ENCODE measurements around the gene LATS1. TPM values are rescaled to one million over a fixed set of nuclear protein-coding genes. Genes with fewer than 3 reads are reported as not detected.
"Not testable (repeated sequence)": the region's sequence is repeated elsewhere in the genome, so short reads cannot be mapped to it uniquely, and the experiment has no call there.

Gene LATS1
- total RNA-seq: 10 to 100 TPM; 18.1 to 19.6 TPM

- Mint-ChIP-seq H3K36me3 (ENCODE audit: low read depth) (peaks cover 8% of the 10 kb centered on the region), H3K27ac (peak within 1 kb of the TSS; percentile 94), H3K4me1 (ENCODE audit: low read depth) (peaks cover 25% of the 10 kb centered on the region), H3K4me3 (peak within 1 kb of the TSS; percentile 84), H3K9me3 (no peaks in the 10 kb centered on the region), H3K27me3 (ENCODE audit: low read depth) (no peaks in the 10 kb centered on the region)
- CTCF ChIA-PET: interaction anchor here (0.7 to 1.3 kb wide), 4 partner anchors 27 to 158 kb away, joined by 3 to 6 read pairs (median 3); no protein-coding TSS in a partner anchor
- intact Hi-C loops (cut with micrococcal nuclease): loop anchor here (1.0 to 10.0 kb wide), 8 partner anchors 31 to 683 kb away; partner anchors contain the start of genes GINM1, KATNA1, PCMT1 and PPIL4
- DNase-seq: peak; percentile 95
Observed at GRCh38 chr6:149717588-149718458, at the start of gene LATS1. LATS1 (minus strand) TSS chr6:149718101; CDS start chr6:149702126, 15,975 bp downstream.

GRCh38 chr6:149766156-149766769 is 48.4 kb upstream of the LATS1 start:
- Mint-ChIP-seq H3K4me3 (no peak overlapping the region), H3K27me3 (ENCODE audit: low read depth) (no peaks in the 10 kb centered on the region), H3K27ac (no peak overlapping the region), H3K36me3 (ENCODE audit: low read depth) (peaks cover 20% of the 10 kb centered on the region), H3K4me1 (ENCODE audit: low read depth) (peaks cover 4% of the 10 kb centered on the region), H3K9me3 (peaks cover 6% of the 10 kb centered on the region)
- DNase-seq: no peak
- CTCF ChIA-PET: interaction anchor here (0.6 kb wide), 1 partner anchor 130 kb away, joined by 3 read pairs; no protein-coding TSS in a partner anchor
- intact Hi-C loops (cut with micrococcal nuclease): no loop called here

- no peaks in the 10 kb centered on the region for H3K27me3 Mint-ChIP-seq (ENCODE audit: low read depth)
- intact Hi-C loops (cut with micrococcal nuclease): no loop called here
- H3K27ac Mint-ChIP-seq: no peak overlapping the region
- DNase-seq: no peak
- H3K4me3 Mint-ChIP-seq: no peak overlapping the region
- CTCF ChIA-PET: interaction anchor here (0.6 to 0.8 kb wide), 2 partner anchors 45 to 60 kb away, joined by 3 read pairs; no protein-coding TSS in a partner anchor
- H3K9me3 Mint-ChIP-seq: peaks cover 6% of the 10 kb centered on the region
- H3K36me3 Mint-ChIP-seq (ENCODE audit: low read depth): peaks cover 22% of the 10 kb centered on the region
- H3K4me1 Mint-ChIP-seq (ENCODE audit: low read depth): peaks cover 4% of the 10 kb centered on the region
Observed at GRCh38 chr6:149763866-149764265, 46.0 kb upstream of the LATS1 start.

- Mint-ChIP-seq H3K4me1 (ENCODE audit: low read depth) (peaks cover 2% of the 10 kb centered on the region), H3K4me3 (no peak overlapping the region), H3K36me3 (ENCODE audit: low read depth) (peaks cover 14% of the 10 kb centered on the region), H3K27me3 (ENCODE audit: low read depth) (no peaks in the 10 kb centered on the region), H3K9me3 (peaks cover 4% of the 10 kb centered on the region), H3K27ac (no peak overlapping the region)
- intact Hi-C loops (cut with micrococcal nuclease): no loop called here
- CTCF ChIA-PET: interaction anchor here (0.6 kb wide), 1 partner anchor 15 kb away, joined by 3 read pairs; the partner anchor contains the start of gene NUP43
- no peak for DNase-seq
Observed at GRCh38 chr6:149761438-149761837, 43.5 kb upstream of the LATS1 start.

- CTCF ChIA-PET: no interaction called here
- Mint-ChIP-seq H3K4me3 (no peak overlapping the region), H3K9me3 (no peaks in the 10 kb centered on the region), H3K27me3 (ENCODE audit: low read depth) (no peaks in the 10 kb centered on the region), H3K27ac (no peak overlapping the region), H3K4me1 (ENCODE audit: low read depth) (peaks cover 14% of the 10 kb centered on the region), H3K36me3 (ENCODE audit: low read depth) (peaks cover 8% of the 10 kb centered on the region)
- intact Hi-C loops (cut with micrococcal nuclease): no loop called here
- no peak for DNase-seq
Observed at GRCh38 chr6:149756261-149756636, 38.3 kb upstream of the LATS1 start.

- H3K27ac Mint-ChIP-seq: no peak overlapping the region
Observed at GRCh38 chr6:149755300-149756260, 37.7 kb upstream of the LATS1 start.

GRCh38 chr6:149754548-149754947 is 36.6 kb upstream of the LATS1 start:
- CTCF ChIA-PET: no interaction called here
- Mint-ChIP-seq H3K27ac (no peak overlapping the region), H3K4me3 (no peak overlapping the region), H3K9me3 (no peaks in the 10 kb centered on the region), H3K36me3 (ENCODE audit: low read depth) (peaks cover 3% of the 10 kb centered on the region), H3K27me3 (ENCODE audit: low read depth) (no peaks in the 10 kb centered on the region), H3K4me1 (ENCODE audit: low read depth) (peaks cover 20% of the 10 kb centered on the region)
- DNase-seq: no peak
- intact Hi-C loops (cut with micrococcal nuclease): no loop called here

More at GRCh38 chr6:149755300-149756260, 37.7 kb upstream of the LATS1 start:
- DNase-seq: no peak
- no peaks in the 10 kb centered on the region for H3K9me3 Mint-ChIP-seq
- CTCF ChIA-PET: no interaction called here
- peaks cover 17% of the 10 kb centered on the region for H3K4me1 Mint-ChIP-seq (ENCODE audit: low read depth)
- intact Hi-C loops (cut with micrococcal nuclease): no loop called here
- no peak overlapping the region for H3K4me3 Mint-ChIP-seq
- H3K27me3 Mint-ChIP-seq (ENCODE audit: low read depth): no peaks in the 10 kb centered on the region
- peaks cover 8% of the 10 kb centered on the region for H3K36me3 Mint-ChIP-seq (ENCODE audit: low read depth)

- H3K4me3 Mint-ChIP-seq; DNase-seq; H3K36me3 Mint-ChIP-seq (ENCODE audit: low read depth); intact Hi-C loops (cut with micrococcal nuclease); H3K27me3 Mint-ChIP-seq (ENCODE audit: low read depth); H3K9me3 Mint-ChIP-seq; H3K27ac Mint-ChIP-seq: not testable (repeated sequence)
- peaks cover 23% of the 10 kb centered on the region for H3K4me1 Mint-ChIP-seq (ENCODE audit: low read depth)
- CTCF ChIA-PET: interaction anchor here (0.9 to 1.6 kb wide), 2 partner anchors 17 to 30 kb away, joined by 3 to 4 read pairs; no protein-coding TSS in a partner anchor
Observed at GRCh38 chr6:149753374-149753637, 35.4 kb upstream of the LATS1 start.

GRCh38 chr6:149752600-149753373 is 34.9 kb upstream of the LATS1 start:
- intact Hi-C loops (cut with micrococcal nuclease): no loop called here
- no peak overlapping the region for H3K27ac Mint-ChIP-seq
- peaks cover 24% of the 10 kb centered on the region for H3K4me1 Mint-ChIP-seq (ENCODE audit: low read depth)
- no peaks in the 10 kb centered on the region for H3K27me3 Mint-ChIP-seq (ENCODE audit: low read depth)
- peaks cover 3% of the 10 kb centered on the region for H3K36me3 Mint-ChIP-seq (ENCODE audit: low read depth)
- no peaks in the 10 kb centered on the region for H3K9me3 Mint-ChIP-seq
- no peak for DNase-seq
- CTCF ChIA-PET: interaction anchor here (0.6 to 1.6 kb wide), 3 partner anchors 17 to 102 kb away, joined by 3 to 5 read pairs (median 4); no protein-coding TSS in a partner anchor
- H3K4me3 Mint-ChIP-seq: no peak overlapping the region

GRCh38 chr6:149751920-149752319 is 34.0 kb upstream of the LATS1 start:
- H3K4me1 Mint-ChIP-seq (ENCODE audit: low read depth): peaks cover 30% of the 10 kb centered on the region
- not testable (repeated sequence) for H3K27ac Mint-ChIP-seq; DNase-seq; H3K9me3 Mint-ChIP-seq; H3K4me3 Mint-ChIP-seq; H3K36me3 Mint-ChIP-seq (ENCODE audit: low read depth); H3K27me3 Mint-ChIP-seq (ENCODE audit: low read depth)
- CTCF ChIA-PET: interaction anchor here (0.6 kb wide), 3 partner anchors 25 to 102 kb away, joined by 3 to 5 read pairs (median 5); no protein-coding TSS in a partner anchor
- intact Hi-C loops (cut with micrococcal nuclease): loop anchor here (2.0 kb wide), 1 partner anchor 1115 kb away; no protein-coding TSS in a partner anchor

- CTCF ChIA-PET: interaction anchor here (0.6 kb wide), 2 partner anchors 25 to 40 kb away, joined by 3 to 5 read pairs; no protein-coding TSS in a partner anchor
- no peak overlapping the region for H3K27ac Mint-ChIP-seq
- no peak for DNase-seq
- peak overlapping the region; percentile 86 for H3K4me3 Mint-ChIP-seq
- H3K9me3 Mint-ChIP-seq: no peaks in the 10 kb centered on the region
- intact Hi-C loops (cut with micrococcal nuclease): loop anchor here (2.0 kb wide), 1 partner anchor 1116 kb away; no protein-coding TSS in a partner anchor
- peaks cover 36% of the 10 kb centered on the region for H3K4me1 Mint-ChIP-seq (ENCODE audit: low read depth)
- H3K36me3 Mint-ChIP-seq (ENCODE audit: low read depth): peaks cover 4% of the 10 kb centered on the region
- H3K27me3 Mint-ChIP-seq (ENCODE audit: low read depth): no peaks in the 10 kb centered on the region
Observed at GRCh38 chr6:149751239-149751638, 33.3 kb upstream of the LATS1 start.
